ENCODE measurements around the gene RAD51B.
"Not testable (repeated sequence)": the region's sequence is repeated elsewhere in the genome, so short reads cannot be mapped to it uniquely, and the experiment has no call there.

RAD51B gene

DNA sequence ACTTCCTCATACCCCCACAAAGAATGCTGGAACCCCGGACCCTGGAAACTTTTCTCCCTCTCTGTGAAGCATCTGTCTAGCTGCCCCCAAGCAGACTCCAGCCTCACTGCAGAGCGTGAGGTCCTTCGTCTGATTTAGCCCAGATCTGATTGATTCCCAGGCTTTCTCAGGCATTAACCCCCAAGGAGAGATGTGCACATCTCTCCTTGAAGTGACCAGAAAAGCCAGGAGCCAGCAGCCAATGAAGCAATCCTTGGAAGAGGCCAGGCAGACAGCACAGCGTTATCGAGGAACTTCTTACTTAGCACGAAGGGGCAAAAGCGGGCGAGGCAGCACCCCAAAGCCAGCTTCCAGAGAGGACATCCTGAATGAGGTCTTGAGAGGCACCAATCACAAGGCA lies 872.6 kb downstream of the RAD51B start:
- Mint-ChIP-seq H3K4me1 (peaks cover 76% of the 10 kb centered on the region), H3K9me3 (no peaks in the 10 kb centered on the region), H3K36me3 (no peaks in the 10 kb centered on the region), H3K27me3 (no peaks in the 10 kb centered on the region), H3K27ac (peak overlapping the region; percentile 64), H3K4me3 (no peak overlapping the region)
- no peak for ATAC-seq

DNA sequence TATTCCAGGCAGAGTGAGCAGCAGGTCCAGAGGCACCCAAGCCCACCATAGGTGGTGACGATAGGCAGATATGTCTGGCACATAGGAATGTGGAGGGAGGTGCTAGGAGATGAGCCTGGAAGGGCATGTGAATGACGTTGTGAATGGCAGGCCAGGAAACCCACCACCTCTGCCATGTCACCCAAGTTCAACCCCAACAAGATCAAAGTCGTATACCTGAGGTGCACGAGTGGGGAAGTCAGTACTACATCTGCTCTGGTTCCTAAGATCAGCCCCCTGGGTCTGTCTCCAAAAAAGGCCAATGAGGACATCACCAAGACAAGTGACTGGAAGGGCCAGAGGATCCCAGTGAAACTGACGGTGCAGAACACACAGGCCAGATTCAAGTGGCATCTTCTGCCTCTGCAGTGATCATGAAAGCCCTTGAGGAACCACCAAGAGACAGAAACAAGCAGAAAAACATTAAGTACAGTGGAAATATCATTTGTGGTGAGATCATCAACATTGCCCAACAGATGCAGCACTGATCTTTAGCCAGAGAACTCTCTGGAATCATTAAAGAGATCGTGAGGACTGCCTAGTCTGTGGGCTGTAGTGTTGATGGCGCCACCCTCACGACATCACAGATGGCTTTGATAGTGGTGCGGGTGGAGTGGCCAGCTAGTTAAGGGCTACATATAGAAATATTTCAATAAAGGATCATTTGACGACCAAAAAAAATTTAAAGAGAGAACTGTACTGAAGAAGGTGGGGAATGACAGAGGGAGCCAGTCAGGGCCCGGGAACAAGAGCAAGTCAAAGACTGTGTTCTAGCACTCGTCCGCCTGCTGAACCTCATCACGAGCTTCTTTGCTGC lies 873.6 kb downstream of the RAD51B start:
- ATAC-seq, result no peak
- H3K4me3 Mint-ChIP-seq, result no peak overlapping the region
- H3K27ac Mint-ChIP-seq, result peak overlapping the region; percentile 64
- H3K9me3 Mint-ChIP-seq, result no peaks in the 10 kb centered on the region
- no peaks in the 10 kb centered on the region for H3K36me3 Mint-ChIP-seq
- H3K4me1 Mint-ChIP-seq, result peaks cover 68% of the 10 kb centered on the region
- H3K27me3 Mint-ChIP-seq, result no peaks in the 10 kb centered on the region

DNA sequence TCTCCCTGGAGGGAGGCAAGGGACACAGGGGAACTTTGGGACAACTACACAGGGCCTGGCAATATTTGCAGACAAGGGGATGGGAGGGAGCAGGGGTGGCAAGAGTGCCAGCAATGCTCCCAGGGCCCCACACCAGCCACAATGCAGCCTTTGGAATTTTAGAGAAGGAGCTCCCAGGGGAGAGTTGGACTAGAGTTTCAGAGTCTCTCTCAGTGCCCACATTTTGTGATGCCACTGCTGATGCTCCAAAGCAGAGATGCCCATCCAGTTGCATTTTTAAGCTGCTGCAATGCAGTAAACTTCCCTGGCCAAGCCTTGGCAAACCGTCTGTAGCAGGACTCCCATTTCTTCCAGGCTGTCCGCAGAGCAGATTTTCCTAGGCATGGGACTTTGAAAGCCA lies 874.3 kb downstream of the RAD51B start:
- no peak for ATAC-seq
- Mint-ChIP-seq H3K36me3 (no peaks in the 10 kb centered on the region), H3K4me1 (peaks cover 63% of the 10 kb centered on the region), H3K27me3 (no peaks in the 10 kb centered on the region), H3K9me3 (no peaks in the 10 kb centered on the region), H3K27ac (peak overlapping the region; percentile 64), H3K4me3 (no peak overlapping the region)

DNA sequence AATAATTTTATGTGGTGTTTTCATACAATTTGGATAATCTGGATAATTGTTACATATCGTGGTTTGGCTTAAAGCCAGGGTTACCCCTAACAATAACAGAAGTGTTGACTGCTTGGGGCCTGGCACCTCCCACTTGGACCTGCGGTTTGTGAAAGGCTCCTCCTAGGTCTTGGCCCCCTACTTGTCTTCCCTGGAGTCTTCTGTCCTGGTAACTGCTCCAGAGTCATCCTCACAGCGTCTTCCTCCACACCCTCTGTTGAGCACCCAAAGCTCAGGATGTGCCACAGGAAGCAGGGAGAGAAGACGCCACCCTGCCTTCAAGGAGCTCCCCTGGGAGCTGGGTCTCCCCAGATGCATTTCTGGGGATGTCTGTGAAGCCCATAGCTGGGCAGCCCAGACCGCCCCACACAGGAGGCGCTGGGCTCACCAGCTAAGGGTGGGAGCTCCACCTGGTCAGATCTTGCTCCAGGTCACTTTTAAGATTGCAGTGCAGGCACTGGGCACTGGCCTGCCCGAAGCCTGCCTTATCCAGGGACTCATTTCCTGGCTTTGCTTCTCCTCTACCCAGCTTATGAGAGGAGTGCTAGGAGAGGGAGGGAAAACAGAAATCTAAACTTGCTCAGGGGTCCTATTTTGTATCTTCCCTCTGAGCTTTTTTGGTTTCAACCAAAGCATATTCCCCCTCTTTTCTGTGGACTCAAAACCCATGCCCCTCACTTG lies 875.1 kb downstream of the RAD51B start:
- no peak for ATAC-seq
- Mint-ChIP-seq H3K4me3 (peak overlapping the region; percentile 52), H3K9me3 (no peaks in the 10 kb centered on the region), H3K27ac (peak overlapping the region; percentile 72), H3K27me3 (no peaks in the 10 kb centered on the region), H3K4me1 (peaks cover 56% of the 10 kb centered on the region), H3K36me3 (no peaks in the 10 kb centered on the region)

DNA sequence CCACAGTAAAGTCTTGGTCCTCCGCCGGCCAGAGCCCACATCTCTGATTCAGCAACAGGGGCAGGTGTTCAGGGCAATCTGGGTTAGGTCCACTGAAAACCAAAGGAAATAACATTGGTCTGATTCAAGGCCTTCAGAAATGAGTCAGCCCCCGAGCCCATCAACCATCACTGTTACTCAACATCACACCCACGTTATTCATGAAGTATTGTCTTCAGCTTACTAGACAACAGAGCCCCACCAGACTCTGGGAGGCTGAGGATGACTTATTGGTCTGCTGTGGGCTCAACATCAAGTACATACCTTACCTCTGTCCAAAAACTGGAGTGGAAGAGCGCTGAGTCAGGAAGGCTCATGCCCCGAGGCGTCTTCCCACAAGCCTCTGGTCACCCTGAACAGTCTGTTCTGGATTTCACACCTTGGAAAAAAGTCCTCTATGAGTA lies 875.8 kb downstream of the RAD51B start:
- ATAC-seq, result peak; percentile 91
- Mint-ChIP-seq H3K27ac (peak overlapping the region; percentile 72), H3K4me3 (peak overlapping the region; percentile 52), H3K4me1 (peaks cover 57% of the 10 kb centered on the region), H3K27me3 (no peaks in the 10 kb centered on the region), H3K36me3 (peaks cover 5% of the 10 kb centered on the region), H3K9me3 (peaks cover 3% of the 10 kb centered on the region)

DNA sequence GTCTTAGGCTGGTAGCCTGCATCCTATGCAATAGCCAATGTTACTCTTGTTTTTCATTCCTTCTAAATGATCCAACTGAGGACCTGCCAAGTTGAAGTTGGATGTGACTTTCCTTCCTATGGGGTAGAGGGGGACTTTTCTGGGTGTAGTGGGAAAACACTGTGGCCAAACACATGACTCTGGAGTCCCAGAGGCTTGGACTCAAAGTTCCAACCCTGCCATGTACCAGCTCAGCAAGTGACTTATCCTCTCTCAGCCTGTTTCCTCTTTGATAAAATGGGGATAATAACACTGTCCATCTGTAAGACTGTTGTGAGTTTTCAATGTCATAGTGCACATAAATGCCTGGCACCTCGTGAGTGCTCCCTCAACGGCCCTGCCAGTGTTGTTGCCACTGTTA lies 876.3 kb downstream of the RAD51B start:
- H3K9me3 Mint-ChIP-seq, result peaks cover 3% of the 10 kb centered on the region
- H3K36me3 Mint-ChIP-seq, result peaks cover 6% of the 10 kb centered on the region
- H3K4me3 Mint-ChIP-seq, result no peak overlapping the region
- H3K4me1 Mint-ChIP-seq, result peaks cover 57% of the 10 kb centered on the region
- peak overlapping the region; percentile 72 for H3K27ac Mint-ChIP-seq
- ATAC-seq, result no peak
- H3K27me3 Mint-ChIP-seq, result no peaks in the 10 kb centered on the region

DNA sequence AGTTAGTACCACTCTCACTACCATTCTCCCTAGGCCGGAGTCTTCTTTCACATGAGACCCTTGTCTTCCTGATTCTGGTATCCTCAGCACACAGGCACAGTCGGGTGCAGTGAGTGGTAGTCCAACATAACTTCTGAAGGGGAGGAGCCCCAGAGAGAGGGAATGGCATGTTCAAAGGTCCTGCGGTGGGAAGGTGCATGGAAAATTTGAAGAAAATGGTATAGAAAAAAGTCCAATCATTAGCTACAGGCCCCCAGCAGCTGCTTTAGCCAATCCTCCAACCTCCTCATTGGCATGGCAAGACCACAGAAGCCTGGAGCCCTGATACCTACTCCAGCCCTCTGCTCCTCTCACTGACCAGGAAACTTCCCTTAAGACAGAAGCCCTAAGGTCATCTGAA lies 876.7 kb downstream of the RAD51B start:
- peaks cover 57% of the 10 kb centered on the region for H3K4me1 Mint-ChIP-seq
- no peaks in the 10 kb centered on the region for H3K27me3 Mint-ChIP-seq
- H3K9me3 Mint-ChIP-seq, result peaks cover 3% of the 10 kb centered on the region
- H3K4me3 Mint-ChIP-seq, result no peak overlapping the region
- peak overlapping the region; percentile 72 for H3K27ac Mint-ChIP-seq
- no peak for ATAC-seq
- H3K36me3 Mint-ChIP-seq, result peaks cover 10% of the 10 kb centered on the region

DNA sequence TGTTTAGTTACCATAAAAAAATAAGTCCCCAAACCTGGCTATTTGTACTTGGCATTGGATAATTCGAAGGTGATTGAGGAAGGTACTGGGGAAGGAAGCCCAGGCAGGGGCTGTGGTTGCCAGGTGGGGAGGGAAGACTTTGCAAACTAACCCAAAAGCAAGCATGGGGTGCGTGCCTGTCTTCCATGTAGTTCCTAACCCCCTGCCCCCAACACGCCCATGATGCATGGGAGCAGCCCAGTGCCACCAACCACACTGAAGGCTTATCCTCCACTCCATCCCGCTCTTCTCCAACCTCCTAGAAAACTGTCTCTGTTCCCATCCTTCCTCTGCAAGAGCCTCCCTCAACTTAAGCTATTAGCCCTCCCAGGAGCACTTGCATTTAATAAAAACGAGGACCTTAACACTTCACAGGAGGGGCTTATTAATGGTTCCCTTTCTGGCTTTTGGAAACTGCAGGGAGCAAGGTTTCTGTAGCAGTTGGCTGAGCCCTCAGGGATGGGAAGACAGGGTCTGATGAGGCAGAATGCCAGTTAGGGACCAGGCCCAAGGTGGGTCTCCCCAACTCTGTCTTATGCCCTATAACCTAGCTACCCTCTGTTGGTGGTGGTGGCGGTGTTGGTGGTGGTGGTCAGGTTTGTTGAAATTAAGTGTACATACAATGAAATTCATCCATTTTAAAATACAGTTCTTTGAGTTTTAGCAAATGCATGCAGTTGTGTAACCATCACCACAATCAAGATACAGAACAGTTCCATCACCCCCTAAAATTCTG lies 877.3 kb downstream of the RAD51B start:
- Mint-ChIP-seq H3K4me3 (no peak overlapping the region), H3K9me3 (peaks cover 3% of the 10 kb centered on the region), H3K4me1 (peaks cover 53% of the 10 kb centered on the region), H3K27ac (no peak overlapping the region), H3K27me3 (no peaks in the 10 kb centered on the region), H3K36me3 (peaks cover 11% of the 10 kb centered on the region)
- no peak for ATAC-seq

DNA sequence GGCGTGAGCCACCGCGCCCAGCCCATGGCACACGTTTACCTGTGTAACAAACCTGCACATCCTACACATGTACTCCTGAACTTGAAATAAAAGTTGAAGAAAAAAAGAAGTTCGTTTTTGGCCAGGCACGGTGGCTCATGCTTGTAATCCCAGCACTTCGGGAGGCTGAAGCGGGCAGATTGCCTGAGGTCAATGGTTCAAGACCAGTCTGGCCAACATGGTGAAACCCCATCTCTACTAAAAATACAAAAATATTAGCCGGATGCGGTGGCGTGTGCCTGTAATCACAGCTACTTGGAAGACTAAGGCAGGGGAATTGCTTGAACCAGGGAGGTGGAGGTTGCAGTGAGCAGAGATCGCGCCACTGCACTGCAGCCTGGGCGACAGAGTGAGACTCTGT lies 879.2 kb downstream of the RAD51B start:
- peaks cover 48% of the 10 kb centered on the region for H3K4me1 Mint-ChIP-seq
- not testable (repeated sequence) for H3K4me3 Mint-ChIP-seq, H3K27ac Mint-ChIP-seq, H3K27me3 Mint-ChIP-seq, ATAC-seq, H3K9me3 Mint-ChIP-seq
- H3K36me3 Mint-ChIP-seq, result peaks cover 11% of the 10 kb centered on the region

DNA sequence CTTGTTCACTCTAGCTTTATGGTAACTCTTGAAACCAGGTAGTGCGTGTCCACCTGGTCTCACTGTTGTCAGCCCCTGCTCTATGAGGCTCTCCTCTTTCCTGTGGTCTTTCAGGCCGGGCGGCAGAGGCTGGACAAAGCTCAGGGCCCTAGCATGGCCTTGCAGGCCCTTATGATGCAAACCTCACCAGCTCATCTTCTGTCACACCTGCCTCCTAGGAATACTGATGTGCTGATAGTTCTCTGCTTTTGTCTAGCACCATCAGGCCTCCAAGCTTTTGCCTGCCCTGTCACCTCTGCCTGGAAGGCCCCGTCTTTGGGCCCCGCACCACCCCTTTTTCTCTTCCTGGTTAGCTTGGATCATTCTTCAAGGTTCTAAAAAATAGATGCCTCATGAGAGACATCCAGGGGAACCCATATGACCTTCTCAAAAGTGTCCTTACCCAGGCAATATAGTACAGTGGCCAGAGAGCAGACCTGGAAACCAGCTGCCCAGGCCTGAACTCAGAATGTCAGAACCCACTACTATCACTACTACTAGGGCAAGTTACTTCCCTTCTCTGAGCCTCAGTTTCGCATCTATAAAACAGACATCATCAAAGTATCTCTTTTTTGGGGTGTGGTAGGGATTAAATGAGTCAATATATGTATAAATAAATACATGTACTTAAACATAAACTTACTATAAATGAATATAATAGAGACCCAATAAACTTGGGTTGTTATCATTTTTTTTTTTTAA lies 881.6 kb downstream of the RAD51B start:
- no peak overlapping the region for H3K4me3 Mint-ChIP-seq
- peaks cover 3% of the 10 kb centered on the region for H3K9me3 Mint-ChIP-seq
- H3K27me3 Mint-ChIP-seq, result no peaks in the 10 kb centered on the region
- peaks cover 34% of the 10 kb centered on the region for H3K4me1 Mint-ChIP-seq
- peak overlapping the region; percentile 17 for H3K27ac Mint-ChIP-seq
- ATAC-seq, result no peak
- peaks cover 11% of the 10 kb centered on the region for H3K36me3 Mint-ChIP-seq

DNA sequence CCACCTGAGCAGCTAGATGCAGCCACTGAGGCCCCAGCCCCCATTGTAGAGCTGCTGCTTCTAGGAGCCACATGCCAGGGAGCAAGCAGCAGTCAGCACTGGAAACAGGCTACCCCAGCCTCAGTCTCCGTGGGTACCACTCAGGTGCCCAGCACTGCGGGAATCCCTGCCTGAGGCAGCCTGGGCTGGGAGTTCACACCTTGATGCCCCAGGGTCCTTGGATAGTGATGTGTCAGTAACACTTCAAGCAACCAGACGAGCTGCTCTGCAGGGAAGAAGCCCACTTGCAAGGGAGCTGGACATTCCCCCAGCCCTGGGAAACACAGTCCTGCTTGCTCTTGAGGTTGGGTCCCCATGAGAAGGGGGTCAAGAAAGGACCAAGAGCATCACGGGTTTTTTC lies 882.6 kb downstream of the RAD51B start:
- Mint-ChIP-seq H3K4me1 (peaks cover 40% of the 10 kb centered on the region), H3K4me3 (no peak overlapping the region), H3K9me3 (peaks cover 3% of the 10 kb centered on the region), H3K36me3 (peaks cover 11% of the 10 kb centered on the region), H3K27ac (no peak overlapping the region), H3K27me3 (no peaks in the 10 kb centered on the region)
- ATAC-seq, result no peak

DNA sequence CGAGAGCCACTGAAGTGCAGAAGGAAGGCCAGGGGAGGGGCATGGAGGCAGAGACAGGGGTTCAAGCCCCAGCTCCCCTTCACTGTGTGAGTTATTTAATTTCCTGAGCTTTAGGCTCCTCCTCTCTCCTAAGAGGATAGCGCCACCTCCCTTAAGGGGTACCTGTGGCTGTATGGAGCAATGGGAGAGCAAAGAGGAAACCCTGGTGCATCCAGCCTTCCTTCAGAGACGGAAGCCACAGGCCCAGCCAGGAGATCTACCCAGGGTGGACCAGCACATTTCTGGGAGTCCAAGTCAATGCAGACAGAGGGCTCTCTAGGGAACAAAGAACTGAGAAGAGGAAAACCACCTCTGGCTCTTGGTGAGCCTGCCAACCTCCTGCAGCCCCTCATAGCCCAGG lies 883.0 kb downstream of the RAD51B start:
- H3K4me1 Mint-ChIP-seq, result peaks cover 41% of the 10 kb centered on the region
- H3K36me3 Mint-ChIP-seq, result peaks cover 11% of the 10 kb centered on the region
- ATAC-seq, result no peak
- H3K4me3 Mint-ChIP-seq, result no peak overlapping the region
- H3K9me3 Mint-ChIP-seq, result peaks cover 3% of the 10 kb centered on the region
- H3K27ac Mint-ChIP-seq, result no peak overlapping the region
- no peaks in the 10 kb centered on the region for H3K27me3 Mint-ChIP-seq

DNA sequence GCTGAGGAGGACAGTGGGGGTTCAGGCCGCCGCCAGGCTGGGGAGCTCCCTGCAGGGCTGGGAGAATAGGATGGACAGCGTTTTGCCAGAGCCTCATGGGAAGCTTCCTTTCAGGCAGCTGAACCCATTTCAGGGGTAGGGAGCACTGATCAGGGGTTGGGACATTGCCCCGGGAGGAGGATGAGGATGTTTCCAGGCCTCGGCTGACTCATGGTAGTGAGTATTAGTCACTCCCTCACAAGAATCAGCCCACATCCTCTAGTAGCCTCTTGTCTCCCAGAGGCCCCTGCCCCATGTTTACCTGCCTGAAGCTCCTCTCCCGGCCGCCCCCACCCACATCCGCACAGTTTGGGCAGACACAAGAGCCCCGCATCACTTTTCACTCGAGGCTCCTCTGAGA lies 883.5 kb downstream of the RAD51B start:
- Mint-ChIP-seq H3K27me3 (no peaks in the 10 kb centered on the region), H3K27ac (no peak overlapping the region), H3K9me3 (peaks cover 3% of the 10 kb centered on the region), H3K36me3 (peaks cover 11% of the 10 kb centered on the region), H3K4me1 (peaks cover 41% of the 10 kb centered on the region), H3K4me3 (no peak overlapping the region)
- ATAC-seq, result no peak

DNA sequence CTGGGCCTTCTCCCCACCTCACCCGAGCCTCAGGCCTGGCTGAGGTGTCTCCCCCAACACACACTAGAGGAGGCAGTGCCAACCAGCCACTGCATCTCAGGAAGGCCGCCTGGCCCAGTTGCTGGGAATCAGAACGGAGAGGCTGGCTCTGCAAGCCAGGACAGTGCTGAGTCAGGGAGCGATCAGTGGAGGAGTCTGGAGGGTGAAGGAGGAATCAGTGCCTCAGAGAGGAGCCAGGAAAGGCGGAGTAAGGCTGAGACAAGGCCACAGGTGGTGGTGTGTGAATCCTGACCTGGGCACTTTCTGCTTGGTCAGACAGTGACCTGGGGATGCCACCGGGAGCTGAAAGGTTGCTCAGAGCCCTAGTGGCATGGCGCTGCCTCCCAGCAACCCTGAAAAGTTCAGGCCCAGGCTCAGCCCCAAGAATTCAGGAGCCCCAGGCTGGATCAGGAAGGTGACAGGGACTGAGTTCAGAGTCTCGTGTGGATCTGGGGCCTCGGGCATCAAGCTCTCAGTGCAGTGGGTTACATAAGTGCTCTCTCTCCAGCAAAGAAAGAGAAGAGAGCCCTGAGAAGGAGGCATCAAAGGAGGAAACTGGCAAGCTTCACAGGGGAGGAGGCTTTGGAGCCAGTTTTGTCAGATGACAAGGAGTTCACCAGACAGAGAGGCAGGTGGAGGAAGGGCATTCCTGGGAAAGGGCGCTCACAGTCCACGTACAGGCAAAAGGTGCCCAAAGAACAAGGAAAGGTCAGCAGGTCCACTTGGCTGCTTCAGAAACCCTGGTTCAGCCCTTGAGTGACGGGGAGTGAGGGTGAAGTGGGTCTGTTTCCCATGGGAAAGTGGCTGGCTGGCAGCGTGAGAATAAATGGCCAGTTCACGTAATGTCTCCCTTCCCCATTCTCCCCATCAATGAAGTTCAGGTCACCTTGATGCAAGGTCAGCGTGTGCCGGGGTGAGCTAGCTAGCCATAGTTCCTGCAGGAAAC lies 885.4 kb downstream of the RAD51B start:
- Mint-ChIP-seq H3K36me3 (peaks cover 8% of the 10 kb centered on the region), H3K9me3 (peaks cover under 1% of the 10 kb centered on the region), H3K27me3 (no peaks in the 10 kb centered on the region), H3K4me3 (no peak overlapping the region), H3K4me1 (peaks cover 37% of the 10 kb centered on the region), H3K27ac (peak overlapping the region; percentile 36)
- ATAC-seq, result no peak
